ENCODE measurements around the gene PCYT1A.

- TF ChIP-seq POLR2A (IDR thresholded peaks at IDR 0.05) (no peak), CTCF (IDR thresholded peaks at IDR 0.05) (no peak)
These were observed 95.4 kb downstream of the PCYT1A start for GRCh38 chr3:196192036-196192523.

Measured in breast epithelium (tissue), 3 donors.